RCC 7860 (cell line): Measurements from ENCODE around the gene PPARD.
"Not testable (repeated sequence)": the region's sequence is repeated elsewhere in the genome, so short reads cannot be mapped to it uniquely, and the experiment has no call there.

Source experiments
- DNase-seq: peaks from one replicate; pipeline ENCODE4 v3.0.0-alpha.2; 2015; ENCODE audit warnings: low spot score
- FAIRE-seq: peaks from 2 replicates; lab custom pipeline; 2012; peaks lifted over from hg19 to GRCh38; lab: Jason Lieb, UNC

PPARD gene

DNA sequence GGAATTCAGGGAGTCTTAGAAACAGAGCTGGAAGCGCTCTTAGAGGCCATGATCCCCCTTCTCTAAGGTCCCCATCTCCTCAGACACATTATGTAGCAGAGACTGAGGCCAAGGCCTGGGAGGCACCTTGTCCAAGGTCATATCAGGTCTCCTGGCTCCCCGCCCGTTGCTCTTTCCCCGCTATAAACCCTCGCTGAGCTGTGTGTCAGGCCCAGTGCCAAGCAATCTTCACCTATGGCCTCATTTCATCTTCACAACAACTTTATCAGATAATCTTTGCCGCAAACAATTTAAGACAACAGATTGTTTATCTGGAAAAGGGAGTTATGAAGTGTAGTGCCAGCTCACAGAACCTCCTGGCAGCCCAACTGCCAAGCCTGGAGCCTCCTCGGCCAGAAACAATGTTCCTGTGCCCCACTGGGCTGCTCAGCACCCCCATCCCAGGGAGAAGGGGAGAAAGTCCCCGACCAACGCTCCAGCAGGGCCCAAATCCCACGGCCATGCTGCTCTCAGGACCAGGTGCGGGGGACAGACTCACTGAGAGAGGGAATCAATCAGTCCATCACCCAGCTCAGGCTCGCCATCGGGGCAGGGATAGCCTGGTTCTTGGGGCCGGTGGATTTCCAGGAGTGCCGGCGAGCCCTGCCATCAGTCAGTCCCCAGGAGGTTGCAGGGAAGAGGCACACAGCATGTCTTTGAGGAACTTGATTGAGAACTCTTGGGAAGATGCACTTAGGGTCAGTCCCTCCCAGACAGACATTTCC, 92.9 kb downstream of the PPARD start:
- DNase-seq: no peak
- FAIRE-seq: no peak

DNA sequence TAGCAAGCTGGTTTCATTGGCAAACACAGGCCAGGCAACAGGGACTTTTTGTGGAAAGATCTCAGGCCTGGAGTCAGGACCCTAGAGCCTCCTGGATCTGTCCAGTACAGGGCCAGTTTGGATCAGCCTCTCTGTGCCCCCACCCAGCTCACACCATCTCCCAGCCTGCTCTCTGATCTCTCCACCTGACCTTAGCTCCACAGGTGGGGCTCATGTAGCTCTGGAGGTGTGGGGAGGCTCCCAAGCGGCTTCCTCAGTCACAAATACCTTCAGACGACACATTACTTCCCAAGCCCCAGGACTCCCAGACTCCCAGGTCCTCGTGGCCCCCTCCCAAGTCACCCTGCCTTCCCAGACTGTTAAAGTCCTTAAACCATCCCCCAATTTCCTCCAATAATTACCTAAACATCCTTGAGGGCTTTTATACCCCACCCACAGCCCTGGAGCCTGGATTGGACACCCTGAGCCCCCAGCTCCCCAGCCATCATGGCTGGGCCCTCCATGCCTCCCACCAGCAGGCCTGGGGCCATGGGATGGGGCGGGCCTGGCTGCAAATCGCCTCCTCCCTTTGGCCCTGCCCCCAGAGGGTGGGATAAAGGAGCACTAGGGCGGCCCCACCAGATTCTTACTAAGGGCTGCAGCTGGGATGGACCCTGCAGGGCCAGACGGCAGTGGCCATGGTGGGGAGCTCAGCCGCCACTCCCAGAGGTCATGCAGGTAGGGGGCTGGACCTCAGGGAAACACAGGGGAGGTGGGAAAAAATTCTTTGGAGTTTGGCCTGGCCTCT, 93.9 kb downstream of the PPARD start:
- FAIRE-seq: no peak
- DNase-seq: no peak

DNA sequence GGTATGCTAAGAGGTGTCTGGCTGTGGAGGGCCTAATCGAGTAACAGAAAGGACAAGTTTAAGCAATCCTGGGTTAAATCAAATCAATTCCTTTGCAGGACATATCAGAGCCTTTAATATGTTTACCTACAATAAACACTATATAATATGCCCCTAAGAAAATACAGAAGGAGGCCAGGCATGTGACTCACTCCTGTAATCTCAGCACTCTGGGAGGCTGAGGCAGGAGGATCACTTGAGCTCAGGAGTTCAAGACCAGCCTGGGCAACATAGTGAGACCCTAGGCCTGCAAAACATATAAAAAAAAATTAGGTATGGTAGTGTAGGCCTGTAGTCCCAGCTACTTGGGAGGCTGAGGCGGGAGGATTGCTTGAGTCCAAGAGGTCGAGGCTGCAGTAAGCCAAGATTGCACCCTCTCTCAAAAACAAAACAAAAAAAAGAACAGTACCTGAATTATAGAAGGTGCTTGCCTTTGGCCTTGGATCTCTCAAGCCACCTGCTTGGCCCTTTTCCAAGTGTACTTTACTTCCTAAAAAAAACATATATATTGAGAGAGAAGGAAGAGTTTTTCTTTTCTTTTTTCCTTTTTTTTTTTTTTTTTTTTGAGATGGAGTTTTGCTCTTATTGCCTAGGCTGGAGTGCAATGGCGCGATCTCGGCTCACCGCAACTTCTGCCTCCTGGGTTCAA, 96.2 kb downstream of the PPARD start:
- not testable (repeated sequence) for DNase-seq, FAIRE-seq

DNA sequence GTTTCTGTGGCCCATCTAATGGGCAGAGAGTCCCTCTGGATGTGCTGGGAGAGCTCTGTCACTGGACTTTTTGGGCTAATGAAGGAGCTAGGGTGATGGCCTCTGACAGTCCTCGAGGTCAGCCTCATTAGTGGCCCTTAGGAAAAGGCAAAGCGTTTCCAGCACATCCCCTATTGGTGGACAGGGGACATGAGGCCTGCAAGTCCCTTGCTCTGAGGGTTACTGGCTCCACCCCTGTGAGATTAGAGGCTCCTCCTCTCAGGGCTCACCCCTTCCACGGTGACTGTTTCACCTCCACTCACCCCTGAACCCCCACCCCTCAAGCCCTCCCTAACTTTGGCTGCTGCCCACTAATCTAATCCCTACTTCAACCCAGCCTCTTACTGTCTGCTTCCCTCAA, 97.0 kb downstream of the PPARD start:
- no peak for DNase-seq
- no peak for FAIRE-seq

DNA sequence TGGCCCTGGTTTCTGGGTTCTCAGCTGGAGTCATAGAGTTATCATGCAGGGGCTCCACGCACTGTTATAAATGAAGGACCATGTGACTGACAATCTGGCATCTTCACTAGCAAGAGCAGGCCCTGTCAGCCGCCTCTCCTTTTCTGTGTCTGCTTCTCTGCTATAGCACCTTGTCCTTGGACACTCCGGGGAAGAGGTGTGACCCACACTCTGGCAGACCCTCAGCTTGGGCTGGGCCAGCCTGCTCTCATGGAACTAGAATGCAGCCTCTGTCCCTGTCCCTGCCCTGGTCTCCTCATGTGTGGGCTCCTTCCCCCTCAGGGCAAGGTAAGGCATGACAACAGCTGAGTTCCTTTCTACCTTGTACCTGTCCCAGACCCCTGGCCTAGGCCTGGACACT, 98.8 kb downstream of the PPARD start:
- no peak for DNase-seq
- FAIRE-seq: no peak

DNA sequence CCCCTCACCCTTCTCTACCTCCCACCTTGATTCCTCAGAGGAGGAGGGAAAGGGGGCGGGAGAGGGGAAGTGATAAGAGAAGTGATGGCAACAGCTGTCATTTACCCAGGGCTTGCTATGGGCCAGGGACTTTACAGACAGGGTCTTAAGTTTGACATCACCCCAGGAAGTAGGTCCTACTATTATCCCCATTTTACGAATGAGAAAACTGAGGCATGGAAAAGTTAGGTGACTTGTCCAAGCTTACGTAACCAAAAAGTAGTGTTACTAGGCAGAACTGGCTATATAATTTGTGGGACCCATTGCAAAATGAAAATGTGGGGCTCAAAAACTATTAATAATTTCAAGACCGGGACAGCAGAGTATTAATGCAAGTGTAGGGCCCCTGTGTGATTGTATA, 99.3 kb downstream of the PPARD start:
- no peak for FAIRE-seq

DNA sequence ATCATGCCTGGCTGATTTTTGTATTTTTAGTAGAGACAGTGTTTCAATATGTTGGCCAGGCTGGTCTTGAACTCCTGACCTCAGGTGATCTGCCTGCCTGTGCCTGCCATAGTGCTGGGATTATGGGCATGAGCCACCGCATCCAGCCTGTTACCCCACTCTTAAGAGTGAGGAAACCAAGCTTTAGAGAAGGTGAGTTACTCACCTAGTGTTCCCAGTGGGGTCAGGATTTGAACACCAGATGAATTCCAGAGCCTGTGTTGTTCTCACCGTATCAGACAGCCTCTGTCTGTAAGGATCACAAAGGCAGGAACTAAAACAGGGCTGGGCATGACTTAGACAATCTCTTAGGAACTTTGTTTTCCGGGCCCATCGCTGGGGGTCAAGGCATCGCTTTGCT, 100.3 kb downstream of the PPARD start:
- DNase-seq (no peak), FAIRE-seq (no peak)

More for the DNA sequence above, 99.3 kb downstream of the PPARD start:
- DNase-seq: no peak

DNA sequence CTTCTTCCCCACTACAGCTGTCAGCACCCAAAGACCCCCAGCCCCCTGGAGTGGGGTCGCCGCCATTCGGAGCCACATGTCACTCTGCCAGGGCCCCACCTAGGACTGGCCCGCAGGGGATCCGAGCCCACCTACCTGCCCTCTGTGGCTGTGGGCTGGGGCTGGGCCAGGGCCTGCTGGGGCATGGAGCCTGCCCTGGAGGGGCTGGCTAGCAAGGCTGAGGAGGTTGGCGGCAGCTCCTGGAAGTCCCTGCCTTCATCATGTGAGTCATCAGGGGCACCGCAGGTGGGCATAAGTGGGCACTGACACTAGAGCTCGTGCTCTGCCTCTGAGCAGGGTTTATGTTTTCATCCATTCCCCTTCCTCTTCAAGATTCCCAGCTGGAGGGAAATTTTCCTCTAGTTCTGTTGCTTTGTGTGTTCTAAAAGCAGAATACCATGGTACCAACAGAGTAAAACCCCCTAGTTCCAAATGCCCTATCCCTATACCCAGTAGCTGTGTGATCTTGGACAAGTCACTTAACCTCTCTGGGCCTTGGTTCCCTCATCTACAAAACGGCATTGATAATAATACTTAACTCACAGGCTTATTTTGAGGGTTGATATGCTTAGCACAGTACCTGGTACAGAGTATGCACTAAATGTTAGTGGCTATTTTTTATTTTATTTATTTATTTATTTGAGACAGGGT, 101.1 kb downstream of the PPARD start:
- no peak for FAIRE-seq
- peak; percentile 11 for DNase-seq

DNA sequence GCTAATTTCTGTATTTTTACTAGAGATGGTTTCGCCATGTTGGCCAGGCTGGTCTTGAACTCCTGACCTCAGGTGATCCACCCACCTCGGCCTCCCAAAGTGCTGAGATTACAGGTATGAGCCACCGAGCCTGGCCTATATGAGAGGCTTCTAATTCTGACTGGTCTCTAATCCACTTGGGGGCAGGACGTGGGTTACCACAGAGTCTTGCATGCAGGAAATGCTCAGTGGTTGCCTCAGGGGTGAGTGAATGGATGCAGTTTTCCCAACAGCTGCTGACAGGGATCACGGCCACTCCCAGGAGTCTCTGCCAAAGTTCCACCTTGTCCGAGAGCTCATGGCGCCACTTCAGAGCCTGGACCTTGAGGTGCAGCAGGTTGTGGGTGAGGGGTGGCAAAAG, 103.3 kb downstream of the PPARD start:
- DNase-seq (no peak), FAIRE-seq (no peak)

DNA sequence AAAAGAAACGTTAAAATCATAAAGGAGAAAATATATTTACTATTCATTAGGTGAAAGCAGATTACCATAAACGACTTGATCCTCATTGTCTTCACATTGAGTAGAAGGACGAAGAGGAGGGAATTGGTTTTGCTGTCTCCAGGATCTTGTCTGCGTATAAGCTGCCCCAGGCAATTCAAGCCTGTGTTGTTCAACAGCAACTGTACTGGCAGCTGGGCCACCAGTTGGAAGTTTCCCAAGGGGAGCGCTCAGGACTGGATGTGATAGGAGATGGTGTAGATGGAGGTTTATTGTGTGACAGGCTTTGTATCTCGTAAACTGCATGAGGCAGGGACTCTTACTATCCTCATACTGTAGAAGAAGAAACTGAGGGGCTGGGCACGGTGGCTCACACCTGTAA, 105.8 kb downstream of the PPARD start:
- no peak for FAIRE-seq

DNA sequence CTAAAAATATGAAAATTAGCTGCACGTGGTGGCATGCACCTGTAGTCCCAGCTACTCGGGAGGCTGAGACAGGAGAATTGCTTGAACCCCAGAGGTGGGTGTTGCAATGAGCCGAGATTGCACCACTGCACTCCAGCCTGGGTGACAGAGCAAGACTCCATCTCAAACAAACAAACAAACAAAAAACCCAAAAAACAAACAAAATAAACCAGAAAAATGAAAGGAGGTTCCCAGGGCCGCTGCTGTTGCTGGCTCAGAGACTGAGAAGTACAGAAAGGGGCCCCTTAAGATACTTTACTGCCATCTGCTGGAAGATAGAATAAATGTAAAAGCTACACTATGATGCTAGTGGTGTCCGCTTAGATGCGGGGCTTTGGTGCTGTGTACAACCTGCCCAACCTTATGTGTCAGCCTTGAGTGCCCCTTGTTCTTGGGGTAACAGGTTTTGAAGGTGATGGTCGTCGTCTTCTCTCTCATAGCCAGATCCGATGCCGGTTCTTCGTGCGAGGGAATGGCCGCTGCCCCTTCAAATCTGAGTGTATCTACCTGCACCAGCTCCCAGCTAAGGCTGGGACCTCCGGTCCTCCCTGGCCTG, 107.0 kb downstream of the PPARD start:
- FAIRE-seq (no peak), DNase-seq (peak; percentile 53)

More for the DNA sequence above, 105.8 kb downstream of the PPARD start:
- no peak for DNase-seq

DNA sequence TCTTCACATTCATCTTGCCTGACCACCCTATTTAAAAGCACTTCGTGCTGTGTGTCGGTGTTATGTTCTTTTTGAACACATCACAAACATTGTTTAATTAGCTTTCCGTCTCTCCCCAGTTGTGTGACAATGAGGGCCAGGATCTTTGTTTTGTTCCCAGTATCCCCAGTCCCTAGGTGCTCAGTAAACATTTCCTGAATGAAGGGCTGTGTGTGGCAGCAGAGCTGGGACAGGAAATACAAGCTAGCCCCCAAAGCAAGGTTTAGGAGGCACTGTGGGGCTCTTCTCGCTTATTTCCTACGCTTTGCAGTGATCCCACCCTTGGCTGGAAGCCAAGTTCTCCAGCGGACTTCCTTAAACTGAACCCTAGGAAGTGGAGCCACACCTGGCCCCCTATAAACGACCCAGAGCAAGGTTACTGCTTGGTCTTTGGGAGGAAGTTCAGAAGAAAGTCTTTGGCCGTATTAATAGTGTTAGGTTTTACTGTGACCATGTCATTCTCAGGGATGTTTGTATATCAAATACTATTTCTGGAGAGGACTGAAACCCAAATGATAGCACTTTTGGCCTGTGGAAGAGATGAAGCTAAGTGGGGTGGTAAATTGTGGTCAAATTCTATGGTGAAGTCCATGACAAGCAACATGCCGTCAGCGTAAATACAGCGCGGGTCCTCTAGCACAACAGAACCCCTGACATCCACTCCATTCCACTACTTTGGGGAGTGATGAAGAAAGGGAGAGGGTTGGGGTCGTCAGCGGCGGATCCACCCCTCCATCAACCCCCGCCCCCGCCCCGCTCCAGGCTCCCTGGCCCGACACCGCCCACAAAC, 109.2 kb downstream of the PPARD start:
- FAIRE-seq: no peak
- no peak for DNase-seq

DNA sequence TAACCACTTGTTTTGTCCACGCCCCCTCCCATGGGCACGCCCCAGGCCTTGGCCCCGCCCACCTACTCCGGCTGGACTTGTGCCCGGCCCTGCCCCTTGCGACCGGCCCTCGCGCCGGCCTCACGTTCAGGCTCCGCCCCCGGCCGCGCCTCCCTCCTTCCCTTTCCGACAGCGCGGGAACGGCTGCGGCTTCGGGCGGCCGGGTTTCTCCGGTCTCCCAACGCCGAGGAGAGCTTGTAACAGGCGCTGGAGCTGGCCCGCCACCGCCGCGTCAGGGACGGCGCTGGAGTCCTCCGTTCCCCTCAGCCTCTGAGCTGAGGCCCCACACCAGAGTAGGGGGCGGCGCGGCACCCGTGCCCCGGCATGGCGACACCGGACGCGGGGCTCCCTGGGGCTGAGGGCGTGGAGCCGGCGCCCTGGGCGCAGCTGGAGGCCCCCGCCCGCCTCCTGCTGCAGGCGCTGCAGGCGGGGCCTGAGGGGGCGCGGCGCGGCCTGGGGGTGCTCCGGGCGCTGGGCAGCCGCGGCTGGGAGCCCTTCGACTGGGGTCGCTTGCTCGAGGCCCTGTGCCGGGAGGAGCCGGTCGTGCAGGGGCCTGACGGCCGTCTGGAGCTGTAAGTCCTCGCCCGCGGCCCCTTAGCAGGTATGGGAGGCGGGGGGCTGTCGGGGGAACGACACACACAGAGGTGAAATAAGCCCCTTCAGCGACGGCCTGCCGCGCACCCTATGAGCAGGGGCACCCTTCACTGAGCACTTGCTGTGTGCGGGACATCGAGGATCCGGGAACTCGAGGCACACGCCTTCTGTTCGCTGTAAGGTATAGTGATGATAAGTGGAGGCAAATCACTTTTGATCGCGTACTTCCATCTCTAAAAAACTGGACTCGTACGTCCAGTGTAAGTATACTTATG, 110.1 kb downstream of the PPARD start, which contains the start of gene FANCE:
Gene FANCE (plus strand): TSS at position 156 of the 908 bp plus-strand sequence. CDS start 208 bp downstream, at position 364.
- DNase-seq: peak; percentile 58
- no peak for FAIRE-seq

DNA sequence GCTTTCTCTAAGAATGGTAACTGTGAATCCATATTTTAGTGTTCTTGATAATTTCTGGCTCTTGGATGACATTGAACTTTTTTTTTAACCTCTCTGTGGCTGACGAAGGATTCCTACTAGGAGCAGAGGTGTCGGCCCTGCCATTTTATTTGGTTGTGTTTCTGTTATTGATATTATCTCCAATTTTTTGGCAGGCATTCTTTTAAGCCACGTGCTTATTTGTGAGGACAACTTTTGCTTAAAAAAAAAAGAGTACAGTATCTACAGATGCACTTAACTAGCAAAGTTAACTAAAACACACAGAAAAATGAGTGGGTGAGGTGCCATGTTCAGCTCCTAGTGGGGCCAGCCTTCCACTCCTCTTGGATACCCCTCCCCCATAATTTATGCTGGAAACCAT, 110.9 kb downstream of the PPARD start:
- FAIRE-seq (no peak), DNase-seq (no peak)

DNA sequence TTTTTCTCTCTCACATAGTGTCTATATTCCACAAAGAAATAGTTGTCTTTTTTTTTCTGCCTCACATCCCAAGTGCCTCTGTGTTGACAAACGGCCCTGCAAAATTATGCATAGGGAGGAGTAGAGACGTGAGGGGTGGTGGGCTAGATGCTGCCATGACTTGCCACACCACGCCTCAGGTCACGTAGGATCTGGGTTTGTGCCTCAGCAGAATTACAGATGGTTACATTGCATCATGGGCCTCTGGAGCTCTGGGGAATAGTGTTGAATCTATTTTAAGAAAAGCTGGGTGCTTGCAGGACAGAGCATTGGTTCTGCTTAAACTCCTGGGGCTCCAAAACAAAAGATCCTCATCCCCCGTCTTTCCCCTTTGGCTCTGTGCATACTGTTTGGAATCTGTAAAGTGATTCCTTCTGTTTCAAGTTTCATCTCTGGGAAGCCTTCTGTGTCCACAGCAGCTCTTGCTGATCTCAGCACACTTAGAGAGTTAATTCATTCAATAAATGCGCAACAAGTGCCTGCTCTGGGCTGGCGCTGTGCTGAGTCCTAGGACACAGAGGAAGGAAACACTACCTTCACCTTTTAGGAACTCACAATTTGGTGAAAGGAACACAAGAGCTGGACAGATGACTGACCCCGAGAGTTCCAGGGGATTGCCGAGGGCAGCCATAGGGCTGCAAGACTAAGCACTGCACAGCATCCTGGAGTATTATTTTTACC, 112.2 kb downstream of the PPARD start:
- FAIRE-seq: no peak
- DNase-seq: no peak

DNA sequence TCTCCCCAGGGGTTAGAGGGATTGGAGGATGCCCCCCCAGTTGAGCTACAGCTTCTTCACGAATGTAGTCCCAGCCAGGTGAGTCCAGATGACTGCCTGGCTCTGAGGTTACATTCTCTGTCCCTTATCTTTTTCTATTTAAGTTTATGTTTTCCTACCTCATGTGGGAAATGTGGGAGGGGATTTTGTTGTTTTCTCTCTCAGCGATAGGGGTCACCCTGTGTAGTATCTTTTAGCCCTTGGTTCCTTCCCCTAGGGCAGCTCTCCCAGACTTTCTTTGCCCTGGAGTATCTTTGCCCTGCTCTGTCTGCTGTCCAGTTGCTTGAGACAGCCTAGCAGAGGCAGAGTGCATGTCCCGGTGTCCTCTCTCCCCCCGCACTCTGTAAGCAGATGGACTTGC, 115.5 kb downstream of the PPARD start:
- no peak for DNase-seq
- FAIRE-seq: no peak

DNA sequence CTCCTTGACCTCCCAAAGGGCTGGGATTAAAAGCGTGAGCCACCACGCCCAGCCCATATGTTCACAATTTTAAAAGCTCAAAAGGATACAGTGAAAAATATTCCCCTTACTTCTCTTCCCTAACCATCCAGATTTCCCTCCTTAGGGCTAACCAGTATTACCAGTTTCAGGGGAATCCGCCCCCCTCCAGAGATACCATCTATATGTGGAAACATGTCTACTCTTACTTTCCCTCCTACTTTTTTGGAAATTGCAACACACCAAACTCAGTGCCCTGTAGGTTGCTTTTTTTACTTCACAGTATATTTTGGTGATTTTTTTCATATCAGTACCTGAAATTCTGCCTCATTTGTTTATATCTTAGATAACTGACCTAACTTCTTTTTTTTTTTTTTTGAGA, 118.9 kb downstream of the PPARD start:
- no peak for FAIRE-seq
- DNase-seq: no peak

DNA sequence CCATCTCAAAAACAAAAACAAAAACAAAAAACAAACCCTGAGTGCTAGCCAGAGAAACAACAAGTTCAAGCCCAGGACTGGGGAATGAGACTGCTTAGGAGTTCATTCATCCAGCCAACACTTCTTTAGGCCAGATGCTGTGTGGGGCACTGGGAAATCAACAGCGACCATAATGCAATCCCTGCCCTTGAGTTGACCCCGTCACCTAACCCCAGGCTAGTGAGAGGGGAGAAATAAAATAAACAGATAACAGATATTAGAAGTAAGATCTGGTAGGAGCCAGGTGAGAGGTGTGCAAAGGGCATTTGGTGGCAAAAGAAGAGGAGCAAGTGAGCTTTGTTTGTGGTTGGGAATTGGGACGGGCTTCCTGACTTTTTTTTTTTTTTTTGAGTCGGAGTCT, 120.9 kb downstream of the PPARD start:
- no peak for DNase-seq
- FAIRE-seq: no peak
